Lung (tissue), 12 donors: ENCODE measurements around the gene TMEM59L. TPM values are rescaled to one million over a fixed set of nuclear protein-coding genes. Genes with fewer than 3 reads are reported as not detected.

Source experiments
- ATAC-seq: fragments of 200-7000 bp; cut with Tn5 transposase; one replicate; pipeline ENCODE4 v1.9.1; 2020; ENCODE audit warnings: moderate number of reproducible peaks; ENCODE audit not compliant: insufficient read depth, low FRiP score
- DNase-seq, 3 donors: peaks; one replicate each; pipeline ENCODE4 v3.0.0-alpha.2; 2013 to 2017
- H3K27ac ChIP-seq, 2 donors: one replicate each; pipeline ENCODE4 v1.5.1; 2013; ENCODE audit warnings: mild to moderate bottlenecking in 2 of 2, moderate library complexity in 2 of 2, control low read depth in 1 of 2, inconsistent platforms in 1 of 2, low read depth in 1 of 2, low read length in 1 of 2
- H3K27me3 ChIP-seq, 3 donors: one replicate each; pipeline ENCODE4 v1.5.1; 2013; ENCODE audit warnings: low read length in 2 of 3; ENCODE audit not compliant: control insufficient read depth in 3 of 3, insufficient read depth in 3 of 3
- H3K36me3 ChIP-seq, 4 donors: one replicate each; pipeline ENCODE4 v1.5.1; 2013; ENCODE audit warnings: low read length in 4 of 4, mild to moderate bottlenecking in 1 of 4, moderate library complexity in 1 of 4; ENCODE audit not compliant: control insufficient read depth in 4 of 4, insufficient read depth in 4 of 4
- H3K4me1 ChIP-seq, 5 donors: one replicate each; pipeline ENCODE4 v1.5.1; 2013; ENCODE audit warnings: low read length in 5 of 5, mild to moderate bottlenecking in 2 of 5, moderate library complexity in 1 of 5; ENCODE audit not compliant: control insufficient read depth in 5 of 5, insufficient read depth in 5 of 5
- H3K4me3 ChIP-seq: one replicate; pipeline ENCODE4 v1.5.1; 2013; ENCODE audit warnings: mild to moderate bottlenecking, control low read depth, moderate library complexity
- H3K9ac ChIP-seq, 2 donors: one replicate each; pipeline ENCODE4 v1.5.1; 2013; ENCODE audit warnings: low read length in 2 of 2, control low read depth in 1 of 2; ENCODE audit not compliant: insufficient read depth in 1 of 2
- H3K9me3 ChIP-seq, 4 donors: one replicate each; pipeline ENCODE4 v1.5.1; 2013; ENCODE audit warnings: low read length in 3 of 4, mild to moderate bottlenecking in 1 of 4, moderate library complexity in 1 of 4; ENCODE audit not compliant: control insufficient read depth in 4 of 4, insufficient read depth in 3 of 4
- CTCF ChIP-seq: IDR thresholded peaks from 2 replicates; pipeline ENCODE4 v1.5.1; 2012; ENCODE audit warnings: mild to moderate bottlenecking; ENCODE audit errors: control extremely low read depth, extremely low read depth
- WGBS, 2 donors: extraction: QIAGEN DNeasy Blood & Tissue Kit; methylation state at CpG; one replicate each; pipeline ENCODE4 v1.1.7; 2013; 5-methylcytosine and 5-hydroxymethylcytosine counted together
- polyA plus RNA-seq, 2 donors: library from polyadenylated mRNA; stranded (reverse); fragments of 200-250 nt; gene quantifications; one replicate each; pipeline ENCODE4 v1.2.1, GENCODE V29; 2013
- total RNA-seq, 2 donors: library from RNA; depleted of rRNA in 1 of 2; stranded (reverse); fragments of >200 nt in 1 of 2; gene quantifications; one replicate each; pipeline ENCODE4 v1.2.1, GENCODE V29; 2014 to 2021
- donor health status: control.
- donor health status: control.
- donor health status: Bipolar disorder and iron deficiency.
- donor health status: healthy.
- donor health status: DM: yes; HTN: yes; CAD: no.

TMEM59L gene
- total and polyA plus RNA-seq, 4 donors, result 0.49 to 2.8 (median 1.4) TPM

- Histone ChIP-seq H3K4me1 (peaks cover 0 to 8% (median 4%) of the 10 kb centered on the region in 5 donors), H3K36me3 (no peaks in the 10 kb centered on the region), H3K9ac (no peak overlapping the region), H3K4me3 (no peak overlapping the region), H3K27me3 (no peaks in the 10 kb centered on the region), H3K27ac (no peak overlapping the region), H3K9me3 (no peaks in the 10 kb centered on the region)
- peak in 2 of 3 donors; percentile 33 to 53 for DNase-seq
- no peak for TF ChIP-seq CTCF
- WGBS, 2 donors, result 52 to 61% methylated on average over 12 of the region's 12 CpGs
- ATAC-seq, result no peak
These were observed 22.1 kb downstream of the TMEM59L start for GRCh38 chr19:18634612-18635297.

GRCh38 chr19:18635831-18636182 is 23.1 kb downstream of the TMEM59L start:
- no peak for TF ChIP-seq CTCF

GRCh38 chr19:18636183-18636968 is 23.7 kb downstream of the TMEM59L start:
- H3K9ac ChIP-seq, result no peak overlapping the region

More at GRCh38 chr19:18635831-18636182, 23.1 kb downstream of the TMEM59L start:
- no peaks in the 10 kb centered on the region for H3K9me3 ChIP-seq
- H3K4me3 ChIP-seq, result no peak overlapping the region
- H3K4me1 ChIP-seq, result peaks cover 0 to 8% (median 4%) of the 10 kb centered on the region in 5 donors
- no peak for DNase-seq
- 16 to 18% methylated on average over 6 of the region's 6 CpGs for WGBS, 2 donors
- no peak overlapping the region for H3K9ac ChIP-seq
- ATAC-seq, result no peak
- H3K27ac ChIP-seq, result no peak overlapping the region
- H3K36me3 ChIP-seq, result peaks cover 0 to 2% (median 0%) of the 10 kb centered on the region in 4 donors
- H3K27me3 ChIP-seq, result no peaks in the 10 kb centered on the region

More at GRCh38 chr19:18636183-18636968, 23.7 kb downstream of the TMEM59L start:
- H3K4me3 ChIP-seq, result peak overlapping the region; percentile 42
- peaks cover 0 to 8% (median 4%) of the 10 kb centered on the region in 5 donors for H3K4me1 ChIP-seq
- peak overlapping the region in 1 of 2 donors; percentile 72 for H3K27ac ChIP-seq
- 1% methylated on average over 44 of the region's 44 CpGs for WGBS, 2 donors
- H3K27me3 ChIP-seq, result no peaks in the 10 kb centered on the region
- peak; percentile 97 for ATAC-seq
- no peak for TF ChIP-seq CTCF
- peaks cover 0 to 2% (median 0%) of the 10 kb centered on the region in 4 donors for H3K36me3 ChIP-seq
- peak; percentile 89 to 95 (median 91) for DNase-seq
- H3K9me3 ChIP-seq, result no peaks in the 10 kb centered on the region
